HL-60 (cell line): ENCODE measurements around the gene DEF6.
A peak's percentile ranks its signal among the peaks of the same experiment; 100 is the strongest.

ENCODE experiments used
- DNase-seq, 2 experiments: peaks; one replicate each; pipeline ENCODE4 v3.0.0-alpha.2; 2010 to 2020; ENCODE audit warnings: low read depth in 1 of 2, low spot score in 1 of 2
- H3K27ac ChIP-seq: fragments of 250-450 bp; sonication (Bioruptor Pico); replicated peaks from 2 replicates; pipeline ENCODE4 v1.5.1; 2020; ENCODE audit warnings: mild to moderate bottlenecking, moderate library complexity
- H3K27me3 ChIP-seq: fragments of 250-450 bp; sonication (Bioruptor Pico); 2 replicates; pipeline ENCODE4 v1.5.1; 2021; ENCODE audit warnings: mild to moderate bottlenecking, moderate library complexity; ENCODE audit not compliant: insufficient read depth, poor library complexity, severe bottlenecking
- H3K4me3 ChIP-seq: replicated peaks from 2 replicates; pipeline ENCODE4 v1.5.1; 2011; ENCODE audit warnings: mild to moderate bottlenecking, control low read depth, low read length; ENCODE audit not compliant: insufficient read depth
- CTCF ChIP-seq: IDR thresholded peaks from one replicate; pipeline ENCODE4 v1.5.1; 2011; ENCODE audit warnings: low read length, control low read depth, inconsistent platforms; ENCODE audit not compliant: insufficient read depth
- GABPA ChIP-seq: IDR thresholded peaks from 2 replicates; pipeline ENCODE4 v1.6.1; 2012; ENCODE audit warnings: low read depth
- POLR2AphosphoS5 ChIP-seq: IDR thresholded peaks from 2 replicates; pipeline ENCODE4 v1.6.1; 2012; ENCODE audit warnings: low read depth
- REST ChIP-seq: IDR thresholded peaks from 2 replicates; pipeline ENCODE4 v1.6.1; 2012; ENCODE audit warnings: low read depth; ENCODE audit not compliant: insufficient replicate concordance
- SPI1 ChIP-seq: IDR thresholded peaks from 2 replicates; pipeline ENCODE4 v1.6.1; 2012; ENCODE audit warnings: low read depth, mild to moderate bottlenecking, borderline replicate concordance

Gene DEF6

DNA sequence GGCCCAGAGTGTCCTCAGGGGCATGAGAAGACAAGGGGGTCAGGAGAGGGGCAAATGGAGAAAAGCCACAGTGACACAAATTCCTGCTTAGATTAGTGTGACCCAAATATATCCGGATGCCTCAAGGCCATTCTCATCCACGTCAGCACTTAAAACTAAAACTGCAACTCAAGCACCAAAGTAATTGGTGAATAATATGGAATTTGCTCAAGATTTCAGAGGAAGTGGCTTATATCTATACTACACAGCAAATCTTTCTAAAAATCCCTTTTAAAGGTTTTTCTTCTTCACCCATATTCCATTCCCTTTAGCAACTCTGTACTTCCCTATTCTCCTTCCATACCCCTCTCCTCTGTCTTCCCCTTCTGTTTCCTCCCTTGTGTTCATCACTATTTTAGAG, 15.2 kb downstream of the DEF6 start:
- no peak for DNase-seq
- Histone ChIP-seq H3K27me3 (no peaks in the 10 kb centered on the region), H3K4me3 (no peak overlapping the region), H3K27ac (no peak overlapping the region)
- TF ChIP-seq POLR2AphosphoS5, result no peak
- TF ChIP-seq SPI1, result peak; percentile 55; the same call in 1 of the 2 replicates

- no peaks in the 10 kb centered on the region for H3K27me3 ChIP-seq
- TF ChIP-seq REST, result no peak
- no peak for TF ChIP-seq CTCF
- no peak for TF ChIP-seq SPI1
- TF ChIP-seq GABPA, result no peak
- no peak overlapping the region for H3K27ac ChIP-seq
- H3K4me3 ChIP-seq, result no peak overlapping the region
- no peak for DNase-seq
Observed at GRCh38 chr6:35317483-35318195, 20.0 kb downstream of the DEF6 start.

DNA sequence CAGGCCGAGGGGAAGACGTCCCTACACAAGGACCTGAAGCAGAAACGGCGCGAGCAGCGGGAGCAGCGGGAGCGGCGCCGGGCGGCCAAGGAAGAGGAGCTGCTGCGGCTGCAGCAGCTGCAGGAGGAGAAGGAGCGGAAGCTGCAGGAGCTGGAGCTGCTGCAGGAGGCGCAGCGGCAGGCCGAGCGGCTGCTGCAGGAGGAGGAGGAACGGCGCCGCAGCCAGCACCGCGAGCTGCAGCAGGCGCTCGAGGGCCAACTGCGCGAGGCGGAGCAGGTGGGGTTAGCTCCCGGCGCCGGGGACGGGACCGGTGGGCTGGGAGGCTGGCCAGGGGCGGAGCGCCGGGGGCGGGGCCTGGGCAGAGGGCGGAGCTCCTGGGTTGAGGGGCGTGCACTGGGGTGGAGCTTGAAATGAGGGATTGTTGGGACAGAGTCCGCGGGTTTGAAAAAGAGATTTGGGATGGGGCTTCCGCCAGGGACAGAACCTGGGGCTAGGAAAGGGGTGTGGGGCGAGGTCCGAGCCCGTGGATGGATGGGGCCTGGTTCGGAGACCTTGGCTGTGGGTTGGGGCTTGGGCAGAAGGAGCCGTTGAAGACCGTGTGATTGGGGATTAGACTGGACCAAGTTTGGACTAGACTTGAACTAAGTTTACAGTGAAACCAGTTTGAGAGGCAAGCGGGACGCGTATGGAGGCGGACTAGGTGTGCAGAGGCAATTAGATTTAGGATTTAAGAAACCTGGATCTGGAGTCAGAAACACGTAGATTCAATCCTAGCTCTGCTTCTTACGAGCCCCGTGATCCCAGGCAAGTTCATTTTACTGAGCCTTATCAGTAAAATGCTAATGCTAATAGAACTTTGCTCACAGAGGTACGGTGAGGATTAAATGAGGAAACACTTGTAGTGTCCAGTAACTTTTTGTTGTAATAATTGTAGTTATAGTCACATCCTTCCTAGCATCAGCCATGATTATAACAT, 20.9 kb downstream of the DEF6 start:
- no peak overlapping the region for H3K27ac ChIP-seq
- no peaks in the 10 kb centered on the region for H3K27me3 ChIP-seq
- no peak for DNase-seq
- H3K4me3 ChIP-seq, result no peak overlapping the region
- TF ChIP-seq SPI1, result no peak
- no peak for TF ChIP-seq POLR2AphosphoS5
- no peak for TF ChIP-seq GABPA
- no peak for TF ChIP-seq REST
- TF ChIP-seq CTCF, result no peak

- no peak for DNase-seq
- TF ChIP-seq CTCF (no peak), SPI1 (no peak), POLR2AphosphoS5 (no peak), REST (no peak), GABPA (no peak)
- Histone ChIP-seq H3K27ac (no peak overlapping the region), H3K4me3 (no peak overlapping the region), H3K27me3 (no peaks in the 10 kb centered on the region)
Observed at GRCh38 chr6:35319346-35320030, 21.9 kb downstream of the DEF6 start.
